Left lung (tissue), 10 donors: ENCODE data around the gene NXPH2. TPM values are rescaled to one million over a fixed set of nuclear protein-coding genes. Genes with fewer than 3 reads are reported as not detected.
A peak's percentile ranks its signal among the peaks of the same experiment; 100 is the strongest.
"Not testable (repeated sequence)": the region's sequence is repeated elsewhere in the genome, so short reads cannot be mapped to it uniquely, and the experiment has no call there.

Source experiments
- ATAC-seq: fragments of 200-7000 bp; cut with Tn5 transposase; one replicate; pipeline ENCODE4 v1.9.1; 2020; ENCODE audit warnings: moderate library complexity
- DNase-seq, 4 donors: peaks; one replicate each; pipeline ENCODE4 v3.0.0-alpha.2; 2013 to 2020
- H3K27ac ChIP-seq, 2 donors: fragments of 200-600 bp; sonication (generic) in 1 of 2; one replicate each; pipeline versions ENCODE4 v1.5.0 to v1.8.0; 2020 to 2021
- H3K27me3 ChIP-seq, 2 donors: fragments of 200-600 bp; sonication (generic) in 1 of 2; one replicate each; pipeline versions ENCODE4 v1.5.0 to v1.8.0; 2020 to 2021
- H3K36me3 ChIP-seq, 2 donors: fragments of 200-600 bp; sonication (generic) in 1 of 2; one replicate each; pipeline versions ENCODE4 v1.5.0 to v1.8.0; 2020 to 2021
- H3K4me1 ChIP-seq, 2 donors: fragments of 200-600 bp; one replicate each; pipeline ENCODE4 v1.8.0; 2021
- H3K4me3 ChIP-seq, 2 donors: fragments of 200-600 bp; sonication (generic) in 1 of 2; one replicate each; pipeline versions ENCODE4 v1.5.0 to v1.8.0; 2020 to 2021; ENCODE audit warnings: mild to moderate bottlenecking in 1 of 2
- H3K9me3 ChIP-seq, 2 donors: fragments of 200-600 bp; sonication (generic) in 1 of 2; one replicate each; pipeline versions ENCODE4 v1.5.0 to v1.8.0; 2020 to 2021
- intact Hi-C, 2 donors: fragments of 100-400 bp; cut with DNase I; formaldehyde crosslinking; loops; one replicate each; pipeline versions ENCODE4 v1.11.2 to v1.14.2; 2022
- polyA plus RNA-seq, 6 donors: library from polyadenylated mRNA; unstranded; fragments of 120-200 nt; gene quantifications; one replicate each; pipeline ENCODE4 v1.2.1, GENCODE V29; 2013; ENCODE audit not compliant: insufficient read length in 6 of 6
- total RNA-seq, 2 donors: library from RNA; stranded (reverse); fragmentation: NEBNext Ultra II Directional; extraction: Animal tissue kit (Norgen Biotek cat#: 25700); gene quantifications; one replicate each; pipeline ENCODE4 v1.2.1, GENCODE V29; 2021
- TF ChIP-seq, protein P1 (sequence below), 2 donors: fragments of 200-600 bp; sonication (generic) in 1 of 2; IDR thresholded peaks; one replicate each; pipeline versions ENCODE4 v1.5.0 to v1.8.0; 2021; ENCODE audit warnings: antibody characterized with exemption in 2 of 2
- donor health status: DM: no; HTN: yes; CAD: no.
- donor health status: DM: no; HTN: no; CAD: no.

Gene NXPH2
- total and polyA plus RNA-seq, 8 donors = 0.58 to 1.3 (median 1.0) TPM; not detected in 2

GRCh38 chr2:138744713-138745112 is 35.5 kb downstream of the NXPH2 start:
- DNase-seq = peak in 1 of 4 donors; percentile 10
- ATAC-seq = no peak
- H3K9me3 ChIP-seq = no peaks in the 10 kb centered on the region
- TF ChIP-seq, protein P1, sequence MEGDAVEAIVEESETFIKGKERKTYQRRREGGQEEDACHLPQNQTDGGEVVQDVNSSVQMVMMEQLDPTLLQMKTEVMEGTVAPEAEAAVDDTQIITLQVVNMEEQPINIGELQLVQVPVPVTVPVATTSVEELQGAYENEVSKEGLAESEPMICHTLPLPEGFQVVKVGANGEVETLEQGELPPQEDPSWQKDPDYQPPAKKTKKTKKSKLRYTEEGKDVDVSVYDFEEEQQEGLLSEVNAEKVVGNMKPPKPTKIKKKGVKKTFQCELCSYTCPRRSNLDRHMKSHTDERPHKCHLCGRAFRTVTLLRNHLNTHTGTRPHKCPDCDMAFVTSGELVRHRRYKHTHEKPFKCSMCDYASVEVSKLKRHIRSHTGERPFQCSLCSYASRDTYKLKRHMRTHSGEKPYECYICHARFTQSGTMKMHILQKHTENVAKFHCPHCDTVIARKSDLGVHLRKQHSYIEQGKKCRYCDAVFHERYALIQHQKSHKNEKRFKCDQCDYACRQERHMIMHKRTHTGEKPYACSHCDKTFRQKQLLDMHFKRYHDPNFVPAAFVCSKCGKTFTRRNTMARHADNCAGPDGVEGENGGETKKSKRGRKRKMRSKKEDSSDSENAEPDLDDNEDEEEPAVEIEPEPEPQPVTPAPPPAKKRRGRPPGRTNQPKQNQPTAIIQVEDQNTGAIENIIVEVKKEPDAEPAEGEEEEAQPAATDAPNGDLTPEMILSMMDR (IDR thresholded peaks at IDR 0.05) = no peak
- no peaks in the 10 kb centered on the region for H3K36me3 ChIP-seq
- no peaks in the 10 kb centered on the region for H3K4me1 ChIP-seq
- H3K4me3 ChIP-seq = no peak overlapping the region
- no peak overlapping the region for H3K27ac ChIP-seq
- no peaks in the 10 kb centered on the region for H3K27me3 ChIP-seq
- intact Hi-C loops = no loop called here

DNA sequence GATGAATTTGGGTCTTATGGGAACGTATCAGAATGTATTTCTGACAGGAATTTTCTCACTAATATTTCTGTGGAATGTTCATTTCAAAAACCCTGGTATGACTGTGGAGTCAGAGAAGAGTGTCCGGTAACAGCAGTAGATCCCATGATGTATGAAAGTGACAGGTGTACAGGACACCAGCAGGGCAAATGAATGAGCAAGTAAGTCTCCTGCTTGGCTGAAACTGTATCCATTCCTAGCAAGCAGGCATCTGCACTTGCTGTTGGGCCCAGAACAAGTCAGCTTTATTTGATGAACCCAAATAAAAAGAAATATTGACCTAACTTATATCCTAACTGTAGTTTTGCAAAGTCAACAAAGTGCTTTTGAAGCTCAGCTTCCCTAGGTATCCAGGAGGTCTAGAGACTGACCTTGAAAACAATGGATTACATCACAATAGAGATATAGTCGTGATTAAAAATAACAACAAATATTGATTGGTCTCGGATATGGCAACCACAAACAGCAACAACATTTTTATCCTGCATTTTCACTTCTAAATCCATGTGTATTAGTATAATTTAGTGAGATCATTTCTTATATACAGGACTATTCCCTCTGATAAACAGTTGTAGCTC is 37.6 kb downstream of the NXPH2 start:
- H3K9me3 ChIP-seq = peaks cover 0 to 2% of the 10 kb centered on the region in 2 donors
- DNase-seq = no peak
- no peak for ATAC-seq
- no peak overlapping the region for H3K27ac ChIP-seq
- no peaks in the 10 kb centered on the region for H3K27me3 ChIP-seq
- H3K4me1 ChIP-seq = no peaks in the 10 kb centered on the region
- no peak overlapping the region for H3K4me3 ChIP-seq
- TF ChIP-seq, protein P1 (IDR thresholded peaks at IDR 0.05) = no peak
- no peaks in the 10 kb centered on the region for H3K36me3 ChIP-seq
- intact Hi-C loops = no loop called here

GRCh38 chr2:138741851-138742250 is 38.3 kb downstream of the NXPH2 start:
- no peak for DNase-seq
- no peak for ATAC-seq
- H3K27ac ChIP-seq = no peak overlapping the region
- TF ChIP-seq, protein P1 (IDR thresholded peaks at IDR 0.05) = no peak
- H3K36me3 ChIP-seq = no peaks in the 10 kb centered on the region
- no peak overlapping the region for H3K4me3 ChIP-seq
- H3K27me3 ChIP-seq = no peaks in the 10 kb centered on the region
- intact Hi-C loops = no loop called here
- H3K9me3 ChIP-seq = peaks cover 0 to 9% of the 10 kb centered on the region in 2 donors
- no peaks in the 10 kb centered on the region for H3K4me1 ChIP-seq

GRCh38 chr2:138737009-138737554 is 43.1 kb downstream of the NXPH2 start:
- H3K27ac ChIP-seq, ATAC-seq, H3K4me1 ChIP-seq: not testable (repeated sequence)

DNA sequence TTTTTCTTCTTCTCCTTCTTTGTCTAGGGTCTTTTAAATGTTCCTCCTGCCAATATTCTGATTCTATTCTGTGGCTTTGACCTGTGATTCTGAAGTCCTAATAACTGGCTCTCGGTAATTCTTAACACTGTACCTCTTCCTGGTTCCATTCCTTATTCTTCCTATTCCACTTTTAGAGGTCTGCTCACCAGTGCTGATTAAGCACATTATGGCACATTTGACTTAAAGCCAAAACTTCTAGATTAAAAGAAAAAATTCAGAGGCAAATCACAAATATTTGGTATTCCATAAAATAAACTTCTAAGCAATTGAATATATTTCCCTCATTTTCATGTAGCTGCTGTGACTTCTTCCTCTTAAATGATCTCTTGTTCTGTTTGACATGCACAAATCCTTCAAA is 47.5 kb downstream of the NXPH2 start:
- intact Hi-C loops = no loop called here
- DNase-seq = no peak
- Histone ChIP-seq H3K4me3 (no peak overlapping the region), H3K9me3 (peaks cover 0 to 22% of the 10 kb centered on the region in 2 donors), H3K4me1 (no peaks in the 10 kb centered on the region), H3K27ac (no peak overlapping the region), H3K27me3 (no peaks in the 10 kb centered on the region), H3K36me3 (no peaks in the 10 kb centered on the region)
- TF ChIP-seq, protein P1 (IDR thresholded peaks at IDR 0.05) = no peak
- no peak for ATAC-seq

More at GRCh38 chr2:138737009-138737554, 43.1 kb downstream of the NXPH2 start:
- H3K4me3 ChIP-seq, DNase-seq, H3K36me3 ChIP-seq, H3K27me3 ChIP-seq, intact Hi-C loops: not testable (repeated sequence)
- peaks cover 0 to 23% of the 10 kb centered on the region in 2 donors for H3K9me3 ChIP-seq
